Transverse colon (tissue), 4 donors: Measurements from ENCODE around the gene NIPAL4. TPM values are rescaled to one million over a fixed set of nuclear protein-coding genes. Genes with fewer than 3 reads are reported as not detected.

ENCODE experiments used
- DNase-seq: peaks from one replicate; pipeline ENCODE4 v3.0.0-alpha.2; 2019
- H3K27ac ChIP-seq, 4 donors: fragments of 200-600 bp; sonication (generic); 2 replicates each; pipeline ENCODE4 v1.5.1; 2016 to 2018; ENCODE audit warnings: inconsistent platforms in 4 of 4
- H3K27me3 ChIP-seq: fragments of 200-600 bp; sonication (generic); 2 replicates; pipeline ENCODE4 v1.5.1; 2017; ENCODE audit warnings: inconsistent platforms
- H3K36me3 ChIP-seq, 4 donors: fragments of 200-600 bp; sonication (generic); 2 replicates each; pipeline ENCODE4 v1.5.1; 2017 to 2019; ENCODE audit warnings: inconsistent platforms in 4 of 4
- H3K4me1 ChIP-seq, 4 donors: fragments of 200-600 bp; sonication (generic); 2 replicates each; pipeline ENCODE4 v1.5.1; 2017 to 2020; ENCODE audit warnings: inconsistent platforms in 4 of 4
- H3K4me3 ChIP-seq, 4 donors: fragments of 200-600 bp; sonication (generic); 1 replicate in 1 of 4; 2 replicates in 3 of 4; pipeline versions ENCODE4 v1.5.1 to v1.6.1; 2017 to 2019; ENCODE audit warnings: inconsistent platforms in 4 of 4
- H3K9me3 ChIP-seq, 2 donors: fragments of 200-600 bp; sonication (generic); 2 replicates each; pipeline ENCODE4 v1.5.1; 2017 to 2019; ENCODE audit warnings: inconsistent platforms in 2 of 2
- CTCF ChIP-seq, 5 experiments: fragments of 200-600 bp in 3 of 5; fragments of 450-650 bp in 2 of 5; sonication (generic) in 3 of 5; IDR thresholded peaks; 1 replicate in 2 of 5; 2 replicates in 3 of 5; pipeline ENCODE4 v1.5.1; 2016 to 2017; ENCODE audit warnings: antibody characterized with exemption in 5 of 5, inconsistent platforms in 3 of 5, mild to moderate bottlenecking in 2 of 5, moderate library complexity in 1 of 5
- EP300 ChIP-seq: sonication (generic); formaldehyde crosslinking; IDR thresholded peaks from one replicate; pipeline ENCODE4 v1.6.1; 2017; ENCODE audit warnings: antibody characterized with exemption, low read depth
- POLR2A ChIP-seq: fragments of 450-650 bp; IDR thresholded peaks from one replicate; pipeline ENCODE4 v1.6.1; 2016; ENCODE audit warnings: antibody characterized with exemption, mild to moderate bottlenecking, moderate library complexity
- POLR2AphosphoS5 ChIP-seq, 3 donors: sonication (generic); formaldehyde crosslinking; IDR thresholded peaks; one replicate each; pipeline ENCODE4 v1.6.1; 2016; ENCODE audit warnings: antibody characterized with exemption in 3 of 3
- WGBS, 2 donors: methylation state at CpG; one replicate each; pipeline ENCODE4 v1.1.5; 2018; ENCODE audit warnings: low coverage in 1 of 2; 5-methylcytosine and 5-hydroxymethylcytosine counted together
- in situ Hi-C, 4 donors: fragments of 200-750 bp; cut with MboI; loops; one replicate each; pipeline versions ENCODE4 v1.15.0 to v1.15.1; 2017; ENCODE audit warnings: low sequenced_read_pairs in 3 of 4, low pct_ligation_motif_present in 1 of 4, low pct_unique_long_range_greater_than_20kb in 1 of 4
- intact Hi-C: fragments of 100-400 bp; cut with DNase I; formaldehyde crosslinking; loops from one replicate; pipeline ENCODE4 v1.15.1; 2023; ENCODE audit warnings: low total_unique reads
- total RNA-seq, 4 donors: library from RNA; depleted of rRNA; stranded (reverse); fragments of >200 nt; gene quantifications; one replicate each; pipeline ENCODE4 v1.1.0, GENCODE V29; 2016

NIPAL4 gene
- total RNA-seq, 4 donors from 2014 or later = 0.48 to 0.82 TPM; not detected in 2

GRCh38 chr5:157434096-157434495 lies 25.9 kb upstream of the NIPAL4 start:
- no peak for DNase-seq
- Histone ChIP-seq H3K9me3 (no peaks in the 10 kb centered on the region), H3K27ac (no peak overlapping the region), H3K4me3 (no peak overlapping the region), H3K27me3 (no peaks in the 10 kb centered on the region), H3K36me3 (no peaks in the 10 kb centered on the region), H3K4me1 (peaks cover 0 to 9% (median 0%) of the 10 kb centered on the region in 4 donors)
- intact Hi-C loops (loop anchor here (10.0 kb wide), 1 partner anchor 281 kb away; no protein-coding TSS in a partner anchor), in situ Hi-C loops (loop anchor here in 3 of 4 donors (5.0 to 25.0 kb wide), 3 partner anchors 278 to 303 kb away; partner anchors contain the start of genes LSM11 (in 1 of the 3) and THG1L (in 1 of the 3))
- 91% methylated on average over 4 of the region's 4 CpGs; no CpG with 5 or more reads in 1 of the 2 donors for WGBS, 2 donors
- TF ChIP-seq POLR2A (no peak), CTCF (IDR thresholded peaks at IDR 0.05) (no peak), POLR2AphosphoS5 (IDR thresholded peaks at IDR 0.05) (no peak), EP300 (no peak)

- H3K4me3 ChIP-seq = no peak overlapping the region
- intact Hi-C loops (no loop called here), in situ Hi-C loops (loop anchor here in 2 of 4 donors (25.0 kb wide), 2 partner anchors 269 to 294 kb away; partner anchors contain the start of genes LSM11 (in 1 of the 2) and THG1L (in 1 of the 2))
- no peaks in the 10 kb centered on the region for H3K9me3 ChIP-seq
- TF ChIP-seq CTCF (IDR thresholded peaks at IDR 0.05) (no peak), EP300 (no peak), POLR2AphosphoS5 (IDR thresholded peaks at IDR 0.05) (no peak)
- WGBS, 2 donors = 80% methylated on average over 2 to 7 of the region's 7 CpGs
- no peaks in the 10 kb centered on the region for H3K36me3 ChIP-seq
- H3K27ac ChIP-seq = no peak overlapping the region
- DNase-seq = no peak
- H3K4me1 ChIP-seq = peaks cover 0 to 11% (median 0%) of the 10 kb centered on the region in 4 donors
- no peaks in the 10 kb centered on the region for H3K27me3 ChIP-seq
These were observed 16.9 kb upstream of the NIPAL4 start for GRCh38 chr5:157443041-157443549.

GRCh38 chr5:157444224-157444623 lies 15.8 kb upstream of the NIPAL4 start:
- intact Hi-C loops = no loop called here
- no peaks in the 10 kb centered on the region for H3K36me3 ChIP-seq
- peaks cover 0 to 16% (median 4%) of the 10 kb centered on the region in 4 donors for H3K4me1 ChIP-seq
- TF ChIP-seq POLR2A (no peak), CTCF (IDR thresholded peaks at IDR 0.05) (no peak), POLR2AphosphoS5 (IDR thresholded peaks at IDR 0.05) (no peak), EP300 (no peak)
- in situ Hi-C loops = loop anchor here in 2 of 4 donors (25.0 kb wide), 2 partner anchors 268 to 293 kb away; partner anchors contain the start of genes LSM11 (in 1 of the 2) and THG1L (in 1 of the 2)
- no peak overlapping the region for H3K27ac ChIP-seq
- no peaks in the 10 kb centered on the region for H3K9me3 ChIP-seq
- H3K27me3 ChIP-seq = no peaks in the 10 kb centered on the region
- H3K4me3 ChIP-seq = no peak overlapping the region
- DNase-seq = no peak
- WGBS, 2 donors = 52 to 66% methylated on average over 4 of the region's 4 CpGs

- H3K27me3 ChIP-seq = no peaks in the 10 kb centered on the region
- WGBS, 2 donors = 88% methylated on average over 5 of the region's 5 CpGs
- no peak for TF ChIP-seq CTCF (IDR thresholded peaks at IDR 0.05)
- no peak for TF ChIP-seq EP300
- no peak for TF ChIP-seq POLR2AphosphoS5 (IDR thresholded peaks at IDR 0.05)
- no peak for TF ChIP-seq POLR2A
- intact Hi-C loops (no loop called here), in situ Hi-C loops (loop anchor here in 2 of 4 donors (25.0 kb wide), 2 partner anchors 266 to 291 kb away; partner anchors contain the start of genes LSM11 (in 1 of the 2) and THG1L (in 1 of the 2))
- no peaks in the 10 kb centered on the region for H3K36me3 ChIP-seq
- no peak for DNase-seq
- no peak overlapping the region for H3K27ac ChIP-seq
- H3K4me3 ChIP-seq = no peak overlapping the region
- peaks cover 0 to 25% (median 6%) of the 10 kb centered on the region in 4 donors for H3K4me1 ChIP-seq
- H3K9me3 ChIP-seq = no peaks in the 10 kb centered on the region
These were observed 14.1 kb upstream of the NIPAL4 start for GRCh38 chr5:157445745-157446411.
